ENCODE data around the gene TBC1D23.

DNA sequence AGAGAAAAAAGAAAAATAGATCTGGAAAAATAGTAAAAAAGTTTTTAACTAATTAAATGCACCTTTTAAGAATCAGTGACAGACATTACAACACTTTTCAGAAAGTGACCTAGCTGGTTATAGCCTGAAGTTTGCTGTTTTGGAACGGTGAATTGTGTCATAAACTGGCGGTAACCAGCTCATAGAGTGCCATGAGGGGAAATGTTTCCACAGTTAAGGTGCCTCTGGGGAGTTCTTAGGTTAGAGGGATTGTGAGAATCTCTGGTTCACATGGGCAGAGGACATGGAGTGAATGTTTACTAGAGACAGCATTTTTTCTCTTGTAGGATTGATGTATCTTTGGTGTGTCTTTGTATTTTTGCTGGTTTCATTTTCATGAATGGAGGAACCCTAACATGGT is 2.8 kb downstream of the TBC1D23 start:
- TF ChIP-seq, protein P1, sequence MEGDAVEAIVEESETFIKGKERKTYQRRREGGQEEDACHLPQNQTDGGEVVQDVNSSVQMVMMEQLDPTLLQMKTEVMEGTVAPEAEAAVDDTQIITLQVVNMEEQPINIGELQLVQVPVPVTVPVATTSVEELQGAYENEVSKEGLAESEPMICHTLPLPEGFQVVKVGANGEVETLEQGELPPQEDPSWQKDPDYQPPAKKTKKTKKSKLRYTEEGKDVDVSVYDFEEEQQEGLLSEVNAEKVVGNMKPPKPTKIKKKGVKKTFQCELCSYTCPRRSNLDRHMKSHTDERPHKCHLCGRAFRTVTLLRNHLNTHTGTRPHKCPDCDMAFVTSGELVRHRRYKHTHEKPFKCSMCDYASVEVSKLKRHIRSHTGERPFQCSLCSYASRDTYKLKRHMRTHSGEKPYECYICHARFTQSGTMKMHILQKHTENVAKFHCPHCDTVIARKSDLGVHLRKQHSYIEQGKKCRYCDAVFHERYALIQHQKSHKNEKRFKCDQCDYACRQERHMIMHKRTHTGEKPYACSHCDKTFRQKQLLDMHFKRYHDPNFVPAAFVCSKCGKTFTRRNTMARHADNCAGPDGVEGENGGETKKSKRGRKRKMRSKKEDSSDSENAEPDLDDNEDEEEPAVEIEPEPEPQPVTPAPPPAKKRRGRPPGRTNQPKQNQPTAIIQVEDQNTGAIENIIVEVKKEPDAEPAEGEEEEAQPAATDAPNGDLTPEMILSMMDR (IDR thresholded peaks at IDR 0.05) = no peak
- TF ChIP-seq POLR2AphosphoS5 (IDR thresholded peaks at IDR 0.05) = no peak
- TF ChIP-seq POLR2A (IDR thresholded peaks at IDR 0.05) = no peak

Measured in stomach (tissue), 4 donors.